Endothelial cell of umbilical vein (primary cell): Measurements from ENCODE around the gene CBFA2T3. TPM values are rescaled to one million over a fixed set of nuclear protein-coding genes. Genes with fewer than 3 reads are reported as not detected.

ENCODE experiments used
- BruUV-seq: library from RNA; stranded (reverse); fragments of 400-500 nt; replicated peaks from 2 replicates; lab custom pipeline; 2021; lab: Mats Ljungman, UMichigan
- CTCF ChIA-PET: fragments of 300-600, 350-600 bp; sonication (Branson Sonifier 250); formaldehyde crosslinking; loops from one replicate; lab custom pipeline; 2021; ENCODE audit warnings: antibody characterized with exemption, inconsistent platforms; lab: Charles Lee
- POLR2A ChIA-PET: fragments of 300-600, 350-600 bp; sonication (Branson Sonifier 250); formaldehyde crosslinking; loops from one replicate; lab custom pipeline; 2021; ENCODE audit warnings: antibody characterized with exemption, inconsistent platforms; lab: Charles Lee
- DNase-seq: peaks from one replicate; pipeline ENCODE4 v3.0.0-alpha.2; 2011; ENCODE audit warnings: low read depth, low spot score
- FAIRE-seq: peaks from 2 replicates; lab custom pipeline; 2011; peaks lifted over from hg19 to GRCh38; lab: Jason Lieb, UNC
- H2AFZ ChIP-seq: 2 replicates; pipeline ENCODE4 v1.6.0; 2012; ENCODE audit warnings: low read depth, low read length, control low read depth, inconsistent platforms
- H3K27ac ChIP-seq: 2 replicates; pipeline ENCODE4 v1.5.1; 2011; ENCODE audit warnings: low read depth, mild to moderate bottlenecking, control low read depth, low read length, moderate library complexity; ENCODE audit not compliant: insufficient read depth
- H3K27me3 ChIP-seq, 2 experiments: 2 replicates each; pipeline versions ENCODE4 v1.6.0 to v1.6.1; 2011; ENCODE audit warnings: low read length in 2 of 2, mixed read lengths in 1 of 2; ENCODE audit not compliant: control insufficient read depth in 2 of 2, insufficient read depth in 2 of 2
- H3K36me3 ChIP-seq, 2 experiments: 2 replicates in 1 of 2; 3 replicates in 1 of 2; pipeline ENCODE4 v1.5.1; 2011; ENCODE audit warnings: low read length in 2 of 2, mild to moderate bottlenecking in 1 of 2, moderate library complexity in 1 of 2; ENCODE audit not compliant: control insufficient read depth in 2 of 2, insufficient read depth in 2 of 2; ENCODE audit errors: extremely low read depth in 1 of 2
- H3K4me1 ChIP-seq: 3 replicates; pipeline ENCODE4 v1.5.1; 2011; ENCODE audit warnings: mild to moderate bottlenecking, low read length; ENCODE audit not compliant: control insufficient read depth, insufficient read depth; ENCODE audit errors: extremely low read depth
- H3K4me2 ChIP-seq: 2 replicates; pipeline ENCODE4 v1.6.1; 2011; ENCODE audit warnings: low read length, control low read depth, mixed read lengths; ENCODE audit not compliant: insufficient read depth
- H3K4me3 ChIP-seq, 3 experiments: fragments of 200-600 bp in 1 of 3; sonication (generic), shearing (Covaris generic) in 1 of 3; replicated peaks in 1 of 3; 2 replicates each; pipeline ENCODE4 v1.5.1; 2011 to 2016; ENCODE audit warnings: control low read depth in 3 of 3, low read length in 3 of 3, mild to moderate bottlenecking in 2 of 3, inconsistent platforms in 1 of 3, low read depth in 1 of 3, moderate library complexity in 1 of 3; ENCODE audit not compliant: insufficient read depth in 1 of 3
- H3K79me2 ChIP-seq: 2 replicates; pipeline ENCODE4 v1.6.0; 2012; ENCODE audit warnings: low read length, inconsistent platforms; ENCODE audit not compliant: control insufficient read depth, insufficient read depth
- H3K9ac ChIP-seq: replicated peaks from 2 replicates; pipeline ENCODE3; 2011; ENCODE audit warnings: low read length, control low read depth; ENCODE audit not compliant: insufficient read depth; ENCODE audit errors: extremely low read depth
- H3K9me1 ChIP-seq: replicated peaks from 3 replicates; pipeline ENCODE4 v1.6.0; 2011; ENCODE audit warnings: mild to moderate bottlenecking, low read length; ENCODE audit not compliant: control insufficient read depth, insufficient read depth; ENCODE audit errors: extremely low read depth
- H3K9me3 ChIP-seq: replicated peaks from 2 replicates; pipeline ENCODE4 v1.5.1; 2012; ENCODE audit warnings: low read length, inconsistent platforms; ENCODE audit not compliant: control insufficient read depth, insufficient read depth
- H4K20me1 ChIP-seq: replicated peaks from 2 replicates; pipeline ENCODE3; 2011; ENCODE audit warnings: mild to moderate bottlenecking, low read length; ENCODE audit not compliant: control insufficient read depth, insufficient read depth; ENCODE audit errors: extremely low read depth
- EZH2 ChIP-seq: IDR thresholded peaks from 2 replicates; pipeline ENCODE4 v1.6.1; 2012; ENCODE audit warnings: borderline replicate concordance, low read depth, mild to moderate bottlenecking, moderate library complexity, low read length, inconsistent platforms; ENCODE audit not compliant: severe bottlenecking
- FOS ChIP-seq: IDR thresholded peaks from 2 replicates; pipeline ENCODE4 v1.6.1; 2011; ENCODE audit warnings: mild to moderate bottlenecking, low read length, moderate library complexity, borderline replicate concordance; ENCODE audit not compliant: insufficient read depth
- GATA2 ChIP-seq: IDR thresholded peaks from 2 replicates; pipeline ENCODE4 v1.7.0; 2011; ENCODE audit warnings: low read depth, mild to moderate bottlenecking, moderate library complexity, mixed read lengths, low read length; ENCODE audit not compliant: insufficient read length, insufficient read depth
- JUN ChIP-seq: IDR thresholded peaks from 2 replicates; pipeline ENCODE4 v1.6.1; 2011; ENCODE audit warnings: borderline replicate concordance, low read depth; ENCODE audit not compliant: insufficient read length, insufficient read depth
- MYC ChIP-seq: IDR thresholded peaks from one replicate; pipeline ENCODE4 v1.6.1; 2011; ENCODE audit warnings: mild to moderate bottlenecking, low read depth, low read length
- POLR2A ChIP-seq: IDR thresholded peaks from 2 replicates; pipeline ENCODE4 v1.6.1; 2012; ENCODE audit warnings: low read depth, mild to moderate bottlenecking, control low read depth, low read length
- POLR2AphosphoS5 ChIP-seq: IDR thresholded peaks from 2 replicates; pipeline ENCODE4 v1.6.1; 2012; ENCODE audit warnings: low read depth, mild to moderate bottlenecking, control low read depth, low read length, moderate library complexity; ENCODE audit not compliant: insufficient read depth
- dilution Hi-C: fragments of 300-500 bp; cut with MboI; formaldehyde crosslinking; loops from one replicate; pipeline ENCODE4 v1.15.0; 2019; ENCODE audit warnings: low sequenced_read_pairs; ENCODE audit not compliant: extremely low pct_ligation_motif_present
- intact Hi-C: fragments of 100-400 bp; cut with micrococcal nuclease; formaldehyde crosslinking; loops from one replicate; pipeline ENCODE4 v1.10.0; 2022
- polyA plus RNA-seq, 4 experiments: library from polyadenylated mRNA; depleted of rRNA in 3 of 4; stranded (reverse) in 3 of 4; unstranded in 1 of 4; fragments of >200 nt; gene quantifications; 2 replicates each; pipeline versions ENCODE4 v1.2.1 to v1.2.3, GENCODE V29; 2011 to 2012; ENCODE audit warnings: missing spikeins in 1 of 4
- total RNA-seq: library from RNA; stranded (reverse); gene quantifications from 2 replicates; pipeline ENCODE4 v1.2.3, GENCODE V29; 2021
- TF ChIP-seq, protein P1 (sequence below): IDR thresholded peaks from 2 replicates; pipeline ENCODE4 v1.6.1; 2011; ENCODE audit not compliant: insufficient read depth, insufficient read length
- TF ChIP-seq, protein P2 (sequence below), 2 donors: IDR thresholded peaks; 1 replicate in 1 of 2; 2 replicates in 1 of 2; pipeline ENCODE4 v1.5.1; 2011; ENCODE audit warnings: low read length in 2 of 2, mild to moderate bottlenecking in 2 of 2, moderate library complexity in 2 of 2, control low read depth in 1 of 2, inconsistent platforms in 1 of 2, low read depth in 1 of 2; ENCODE audit not compliant: insufficient read depth in 1 of 2; ENCODE audit errors: extremely low read depth in 1 of 2

The CBFA2T3 gene
- total and polyA plus RNA-seq, 2 donors (not counting 3 experiments of a cell fraction or from before 2014, with no cell fraction given), result not detected

DNA sequence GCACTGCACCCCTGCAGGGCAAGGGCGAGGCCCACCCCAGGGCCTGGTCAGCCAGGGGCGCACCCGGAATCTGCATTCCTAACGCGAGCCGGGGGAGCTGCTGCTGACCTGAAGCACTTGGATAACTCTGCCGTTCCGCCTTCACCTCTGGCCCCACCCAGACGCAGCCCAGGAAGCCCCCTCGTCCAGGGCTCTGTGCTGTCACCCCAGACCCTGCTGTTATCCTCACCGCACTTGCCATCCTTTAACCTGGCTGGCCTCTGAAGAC is 97.3 kb downstream of the CBFA2T3 start:
- Histone ChIP-seq H4K20me1 (no peaks in the 10 kb centered on the region), H3K36me3 (no peaks in the 10 kb centered on the region), H3K4me2 (no peak overlapping the region), H3K9me1 (no peaks in the 10 kb centered on the region), H3K9ac (no peak overlapping the region), H3K27ac (no peak overlapping the region), H3K4me3 (no peak overlapping the region), H3K9me3 (no peaks in the 10 kb centered on the region), H3K79me2 (no peaks in the 10 kb centered on the region), H3K27me3 (no peaks in the 10 kb centered on the region), H2AFZ (no peak overlapping the region), H3K4me1 (no peaks in the 10 kb centered on the region)
- BruUV-seq, result no TSS peak
- CTCF ChIA-PET, result no interaction called here
- TF ChIP-seq, protein P1, sequence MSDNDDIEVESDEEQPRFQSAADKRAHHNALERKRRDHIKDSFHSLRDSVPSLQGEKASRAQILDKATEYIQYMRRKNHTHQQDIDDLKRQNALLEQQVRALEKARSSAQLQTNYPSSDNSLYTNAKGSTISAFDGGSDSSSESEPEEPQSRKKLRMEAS, result no peak
- TF ChIP-seq JUN (no peak), EZH2 (no peak), GATA2 (no peak), FOS (no peak), POLR2AphosphoS5 (no peak), POLR2A (no peak), MYC (no peak)
- TF ChIP-seq, protein P2, sequence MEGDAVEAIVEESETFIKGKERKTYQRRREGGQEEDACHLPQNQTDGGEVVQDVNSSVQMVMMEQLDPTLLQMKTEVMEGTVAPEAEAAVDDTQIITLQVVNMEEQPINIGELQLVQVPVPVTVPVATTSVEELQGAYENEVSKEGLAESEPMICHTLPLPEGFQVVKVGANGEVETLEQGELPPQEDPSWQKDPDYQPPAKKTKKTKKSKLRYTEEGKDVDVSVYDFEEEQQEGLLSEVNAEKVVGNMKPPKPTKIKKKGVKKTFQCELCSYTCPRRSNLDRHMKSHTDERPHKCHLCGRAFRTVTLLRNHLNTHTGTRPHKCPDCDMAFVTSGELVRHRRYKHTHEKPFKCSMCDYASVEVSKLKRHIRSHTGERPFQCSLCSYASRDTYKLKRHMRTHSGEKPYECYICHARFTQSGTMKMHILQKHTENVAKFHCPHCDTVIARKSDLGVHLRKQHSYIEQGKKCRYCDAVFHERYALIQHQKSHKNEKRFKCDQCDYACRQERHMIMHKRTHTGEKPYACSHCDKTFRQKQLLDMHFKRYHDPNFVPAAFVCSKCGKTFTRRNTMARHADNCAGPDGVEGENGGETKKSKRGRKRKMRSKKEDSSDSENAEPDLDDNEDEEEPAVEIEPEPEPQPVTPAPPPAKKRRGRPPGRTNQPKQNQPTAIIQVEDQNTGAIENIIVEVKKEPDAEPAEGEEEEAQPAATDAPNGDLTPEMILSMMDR (IDR thresholded peaks at IDR 0.05; ENCODE audit: extremely low read depth in 1 of 2, insufficient read depth in 1 of 2, low read depth in 1 of 2, low read length in 2 of 2), result no peak
- no peak for FAIRE-seq
- no peak for DNase-seq
- intact Hi-C loops, result no loop called here
- POLR2A ChIA-PET, result no interaction called here
- dilution Hi-C loops, result no loop called here
